Endothelial cell (in vitro differentiated cells): ENCODE data around the gene PXT1. TPM values are rescaled to one million over a fixed set of nuclear protein-coding genes. Genes with fewer than 3 reads are reported as not detected.

ENCODE experiments used
- DNase-seq: peaks from one replicate; pipeline ENCODE4 v3.0.0; 2021; ENCODE audit warnings: low spot score
- H3K27ac Mint-ChIP-seq: one replicate; pipeline ENCODE4 v1.8.0; 2021; ENCODE audit warnings: mixed read lengths, inconsistent platforms; ENCODE audit not compliant: unreplicated experiment
- H3K27me3 Mint-ChIP-seq: one replicate; pipeline ENCODE4 v1.8.0; 2021; ENCODE audit warnings: mild to moderate bottlenecking, moderate library complexity, mixed read lengths, inconsistent platforms; ENCODE audit not compliant: unreplicated experiment
- H3K36me3 Mint-ChIP-seq: one replicate; pipeline ENCODE4 v1.8.0; 2021; ENCODE audit warnings: mild to moderate bottlenecking, low read depth, mixed read lengths, inconsistent platforms; ENCODE audit not compliant: unreplicated experiment
- H3K4me1 Mint-ChIP-seq: one replicate; pipeline ENCODE4 v1.8.0; 2021; ENCODE audit warnings: mild to moderate bottlenecking, mixed read lengths, inconsistent platforms; ENCODE audit not compliant: unreplicated experiment
- H3K4me3 Mint-ChIP-seq: one replicate; pipeline ENCODE4 v1.8.0; 2021; ENCODE audit warnings: mild to moderate bottlenecking, mixed read lengths, inconsistent platforms; ENCODE audit not compliant: unreplicated experiment
- H3K9me3 Mint-ChIP-seq: one replicate; pipeline ENCODE4 v1.8.0; 2021; ENCODE audit warnings: mixed read lengths, inconsistent platforms; ENCODE audit not compliant: unreplicated experiment
- total RNA-seq: library from RNA; stranded (reverse); fragmentation: NEBNext Ultra II Directional; extraction: Animal tissue kit (Norgen Biotek cat#: 25700); gene quantifications from one replicate; pipeline ENCODE4 v1.2.1, GENCODE V29; 2021; ENCODE audit not compliant: unreplicated experiment
- TF ChIP-seq, protein P1 (sequence below): fragments of 200-600 bp; sonication (generic); IDR thresholded peaks from one replicate; pipeline ENCODE4 v1.5.0; 2021; ENCODE audit warnings: antibody characterized with exemption; ENCODE audit not compliant: unreplicated experiment

The PXT1 gene
- total RNA-seq, 1 donor from 2014 or later = not detected

DNA sequence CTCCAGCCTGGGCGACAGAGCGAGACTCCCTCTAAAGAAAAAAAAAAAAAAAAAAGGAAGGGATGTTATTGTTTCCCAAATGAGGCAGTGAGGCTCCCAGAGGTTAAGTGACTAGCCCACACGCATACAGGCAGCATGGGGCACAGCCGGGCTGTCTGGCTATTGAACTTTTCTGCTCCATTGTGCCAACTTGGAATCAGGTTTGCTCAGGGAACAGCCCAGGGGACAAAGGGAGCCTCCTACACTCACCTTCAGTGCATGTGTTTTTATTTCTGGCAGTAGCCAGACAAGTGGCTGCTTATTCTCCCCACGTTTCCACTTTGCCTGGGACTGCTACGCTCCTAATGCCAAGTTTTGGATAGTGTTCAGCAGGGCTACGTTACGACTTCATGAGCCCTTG, 65.9 kb downstream of the PXT1 start:
- Mint-ChIP-seq H3K27me3 (peaks cover 10% of the 10 kb centered on the region), H3K4me3 (no peak overlapping the region), H3K4me1 (no peaks in the 10 kb centered on the region), H3K9me3 (no peaks in the 10 kb centered on the region), H3K27ac (no peak overlapping the region), H3K36me3 (no peaks in the 10 kb centered on the region)
- TF ChIP-seq, protein P1, sequence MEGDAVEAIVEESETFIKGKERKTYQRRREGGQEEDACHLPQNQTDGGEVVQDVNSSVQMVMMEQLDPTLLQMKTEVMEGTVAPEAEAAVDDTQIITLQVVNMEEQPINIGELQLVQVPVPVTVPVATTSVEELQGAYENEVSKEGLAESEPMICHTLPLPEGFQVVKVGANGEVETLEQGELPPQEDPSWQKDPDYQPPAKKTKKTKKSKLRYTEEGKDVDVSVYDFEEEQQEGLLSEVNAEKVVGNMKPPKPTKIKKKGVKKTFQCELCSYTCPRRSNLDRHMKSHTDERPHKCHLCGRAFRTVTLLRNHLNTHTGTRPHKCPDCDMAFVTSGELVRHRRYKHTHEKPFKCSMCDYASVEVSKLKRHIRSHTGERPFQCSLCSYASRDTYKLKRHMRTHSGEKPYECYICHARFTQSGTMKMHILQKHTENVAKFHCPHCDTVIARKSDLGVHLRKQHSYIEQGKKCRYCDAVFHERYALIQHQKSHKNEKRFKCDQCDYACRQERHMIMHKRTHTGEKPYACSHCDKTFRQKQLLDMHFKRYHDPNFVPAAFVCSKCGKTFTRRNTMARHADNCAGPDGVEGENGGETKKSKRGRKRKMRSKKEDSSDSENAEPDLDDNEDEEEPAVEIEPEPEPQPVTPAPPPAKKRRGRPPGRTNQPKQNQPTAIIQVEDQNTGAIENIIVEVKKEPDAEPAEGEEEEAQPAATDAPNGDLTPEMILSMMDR = no peak
- no peak for DNase-seq

DNA sequence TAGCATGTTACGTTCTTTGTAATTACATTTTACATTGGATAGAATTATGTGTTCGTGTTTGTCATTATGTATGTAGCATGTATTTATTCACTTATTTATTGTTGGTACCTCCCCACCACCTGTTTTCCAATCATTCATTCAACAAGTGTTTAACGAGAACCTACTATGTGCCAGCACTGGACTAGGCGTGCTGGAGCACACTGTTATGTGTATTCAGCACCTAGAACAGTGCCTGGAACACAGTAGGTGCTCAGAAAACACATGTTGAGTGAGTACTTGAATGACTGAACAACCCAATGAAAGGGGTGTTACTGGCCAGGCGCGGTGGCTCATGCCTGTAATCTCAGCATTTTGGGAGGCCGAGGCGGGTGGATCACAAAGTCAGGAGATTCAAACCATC, 66.5 kb downstream of the PXT1 start:
- TF ChIP-seq, protein P1 = no peak
- H3K27ac Mint-ChIP-seq = no peak overlapping the region
- H3K36me3 Mint-ChIP-seq = no peaks in the 10 kb centered on the region
- H3K27me3 Mint-ChIP-seq = peaks cover 9% of the 10 kb centered on the region
- no peaks in the 10 kb centered on the region for H3K4me1 Mint-ChIP-seq
- H3K9me3 Mint-ChIP-seq = no peaks in the 10 kb centered on the region
- H3K4me3 Mint-ChIP-seq = no peak overlapping the region
- no peak for DNase-seq

DNA sequence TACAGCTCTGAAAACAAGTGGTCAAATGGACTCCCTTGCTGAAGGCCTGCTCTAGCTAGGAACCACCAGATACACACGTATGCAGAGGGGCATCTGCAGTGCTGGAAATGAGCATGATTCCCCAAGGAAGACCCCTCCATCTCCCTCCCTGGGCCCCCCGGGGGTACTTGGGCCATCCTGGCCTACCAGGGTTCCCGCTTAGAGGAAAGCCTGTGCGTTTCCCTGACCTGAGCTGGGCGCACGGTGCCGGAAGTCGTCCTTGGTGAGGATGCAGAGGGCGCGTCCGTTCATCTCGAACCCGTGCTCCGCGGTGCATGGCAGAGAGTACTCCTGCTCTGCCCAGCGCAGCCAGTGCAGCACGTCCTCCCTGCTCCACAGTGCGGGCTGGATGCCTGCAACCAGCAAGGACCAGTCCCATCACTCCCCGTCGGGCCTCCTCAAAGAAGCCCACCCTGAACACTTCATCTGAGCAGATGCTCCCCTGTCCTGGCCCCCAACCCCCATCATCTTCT, 67.0 kb downstream of the PXT1 start:
- Mint-ChIP-seq H3K27ac (no peak overlapping the region), H3K36me3 (no peaks in the 10 kb centered on the region), H3K9me3 (no peaks in the 10 kb centered on the region), H3K27me3 (peaks cover 9% of the 10 kb centered on the region), H3K4me1 (no peaks in the 10 kb centered on the region), H3K4me3 (no peak overlapping the region)
- TF ChIP-seq, protein P1 = no peak
- DNase-seq = no peak

DNA sequence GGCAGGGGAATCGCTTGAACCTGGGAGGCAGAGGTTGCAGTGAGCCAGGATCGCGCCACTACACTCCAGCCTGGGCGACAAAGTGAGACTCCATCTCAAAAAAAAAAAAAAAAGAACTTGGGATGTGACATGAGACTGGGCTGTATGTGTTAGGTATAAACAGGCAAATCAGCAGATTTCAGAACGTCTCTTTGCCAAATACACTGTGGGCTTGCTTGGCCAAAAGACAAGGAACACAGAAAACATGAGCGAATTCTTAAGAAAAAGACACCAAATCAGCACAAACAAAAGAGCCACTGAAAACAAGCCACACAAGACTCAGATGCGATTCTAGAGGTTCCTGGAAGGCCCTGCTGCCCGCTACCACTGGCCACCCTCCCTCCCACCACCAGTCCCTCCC, 67.7 kb downstream of the PXT1 start:
- TF ChIP-seq, protein P1 = no peak
- Mint-ChIP-seq H3K4me1 (no peaks in the 10 kb centered on the region), H3K36me3 (no peaks in the 10 kb centered on the region), H3K27ac (no peak overlapping the region), H3K9me3 (no peaks in the 10 kb centered on the region), H3K4me3 (no peak overlapping the region), H3K27me3 (peaks cover 9% of the 10 kb centered on the region)
- no peak for DNase-seq

DNA sequence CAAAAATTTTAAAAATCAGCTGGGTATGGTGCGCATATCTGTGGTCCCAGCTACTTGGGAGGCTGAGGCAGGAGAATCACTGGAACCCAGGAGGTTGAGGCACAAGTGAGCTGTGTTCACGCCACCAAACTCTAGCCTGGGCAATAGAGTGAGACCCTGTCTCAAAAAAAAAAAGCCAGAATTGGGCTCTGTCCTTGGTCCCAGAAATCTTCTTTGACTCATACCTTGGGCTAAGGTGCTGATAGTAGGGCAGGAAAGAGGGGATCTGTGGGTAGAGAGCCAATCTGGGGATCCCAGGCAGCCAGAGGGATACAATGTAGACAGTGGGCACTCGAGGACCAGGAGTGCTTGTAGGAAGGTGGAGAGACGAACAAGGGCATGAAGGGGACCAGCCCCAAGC, 68.5 kb downstream of the PXT1 start:
- H3K27ac Mint-ChIP-seq = no peak overlapping the region
- TF ChIP-seq, protein P1 = no peak
- DNase-seq = no peak

More for the DNA sequence above, 68.5 kb downstream of the PXT1 start:
- Mint-ChIP-seq H3K27me3 (peaks cover 9% of the 10 kb centered on the region), H3K9me3 (no peaks in the 10 kb centered on the region), H3K4me3 (no peak overlapping the region), H3K36me3 (no peaks in the 10 kb centered on the region), H3K4me1 (no peaks in the 10 kb centered on the region)
